ENCODE results near the gene GNA14. TPM values are rescaled to one million over a fixed set of nuclear protein-coding genes. Genes with fewer than 3 reads are reported as not detected.

The GNA14 gene
- polyA plus RNA-seq, 1 donor from 2014 or later, result 0.40 TPM

GRCh38 chr9:77562019-77562748, 85.9 kb downstream of the GNA14 start (continued):
- TF ChIP-seq REST (IDR thresholded peaks at IDR 0.05; ENCODE audit: borderline replicate concordance), result no peak
- TF ChIP-seq POLR2AphosphoS5 (IDR thresholded peaks at IDR 0.05), result no peak
- TF ChIP-seq TAF1 (IDR thresholded peaks at IDR 0.05; ENCODE audit: low read depth), result no peak

GRCh38 chr9:77561331-77562018, 86.6 kb downstream of the GNA14 start:
- no peak overlapping the region for H2AFZ ChIP-seq (ENCODE audit: low read depth, low read length)
- no peaks in the 10 kb centered on the region for H3K9me3 ChIP-seq (ENCODE audit: low read length)
- H3K79me2 ChIP-seq (replicated peaks; ENCODE audit: insufficient read depth, low read length), result no peaks in the 10 kb centered on the region
- H3K27me3 ChIP-seq (ENCODE audit: insufficient read depth, low read depth, low read length), result no peaks in the 10 kb centered on the region
- H3K36me3 ChIP-seq (ENCODE audit: insufficient read depth, low read length), result no peaks in the 10 kb centered on the region
- H3K4me3 ChIP-seq (ENCODE audit: low read length), result no peak overlapping the region
- H3K27ac ChIP-seq (ENCODE audit: low read length), result no peak overlapping the region
- no peak for TF ChIP-seq REST (IDR thresholded peaks at IDR 0.05; ENCODE audit: borderline replicate concordance)
- no peak for TF ChIP-seq POLR2AphosphoS5 (IDR thresholded peaks at IDR 0.05)
- no peak for TF ChIP-seq RAD21 (conservative IDR thresholded peaks at IDR 0.05)
- no peak for TF ChIP-seq TAF1 (IDR thresholded peaks at IDR 0.05; ENCODE audit: low read depth)
- TF ChIP-seq MXI1 (conservative IDR thresholded peaks at IDR 0.05; ENCODE audit: poor library complexity, severe bottlenecking), result no peak
- no peak for TF ChIP-seq SMC3 (conservative IDR thresholded peaks at IDR 0.05; ENCODE audit: poor library complexity)
- no peak for TF ChIP-seq EZH2 (IDR thresholded peaks at IDR 0.05; ENCODE audit: borderline replicate concordance, insufficient read depth, low read length, poor library complexity, severe bottlenecking)
- no peaks in the 10 kb centered on the region for H3K9me2 ChIP-seq (ENCODE audit: insufficient read depth, low read length)
- H3K4me2 ChIP-seq (ENCODE audit: low read length), result no peak overlapping the region
- no peaks in the 10 kb centered on the region for H4K20me1 ChIP-seq (ENCODE audit: insufficient read depth)
- no peak overlapping the region for H3K9ac ChIP-seq (ENCODE audit: low read length)
- H3F3A ChIP-seq (ENCODE audit: insufficient read depth, low read length, poor library complexity, severe bottlenecking), result peaks cover 3% of the 10 kb centered on the region

- H3K9me3 ChIP-seq (ENCODE audit: low read length), result no peaks in the 10 kb centered on the region
- TF ChIP-seq EZH2 (IDR thresholded peaks at IDR 0.05; ENCODE audit: borderline replicate concordance, insufficient read depth, low read length, poor library complexity, severe bottlenecking) (no peak), MXI1 (conservative IDR thresholded peaks at IDR 0.05; ENCODE audit: poor library complexity, severe bottlenecking) (no peak), REST (IDR thresholded peaks at IDR 0.05; ENCODE audit: borderline replicate concordance) (no peak), RAD21 (conservative IDR thresholded peaks at IDR 0.05) (no peak), SMC3 (conservative IDR thresholded peaks at IDR 0.05; ENCODE audit: poor library complexity) (no peak), TAF1 (IDR thresholded peaks at IDR 0.05; ENCODE audit: low read depth) (no peak), CTCF (IDR thresholded peaks at IDR 0.05; ENCODE audit: poor library complexity, severe bottlenecking) (no peak), POLR2AphosphoS5 (IDR thresholded peaks at IDR 0.05) (no peak), EP300 (conservative IDR thresholded peaks at IDR 0.05; ENCODE audit: poor library complexity, severe bottlenecking) (no peak)
- no peaks in the 10 kb centered on the region for H4K20me1 ChIP-seq (ENCODE audit: insufficient read depth)
- H3K9ac ChIP-seq (ENCODE audit: low read length), result no peak overlapping the region
- no peaks in the 10 kb centered on the region for H3K27me3 ChIP-seq (ENCODE audit: insufficient read depth, low read depth, low read length)
- no peak overlapping the region for H3K4me3 ChIP-seq (ENCODE audit: low read length)
- H3K4me2 ChIP-seq (ENCODE audit: low read length), result no peak overlapping the region
- no peaks in the 10 kb centered on the region for H3K36me3 ChIP-seq (ENCODE audit: insufficient read depth, low read length)
- H3K9me2 ChIP-seq (ENCODE audit: insufficient read depth, low read length), result no peaks in the 10 kb centered on the region
- H3K79me2 ChIP-seq (replicated peaks; ENCODE audit: insufficient read depth, low read length), result no peaks in the 10 kb centered on the region
- no peaks in the 10 kb centered on the region for H3F3A ChIP-seq (ENCODE audit: insufficient read depth, low read length, poor library complexity, severe bottlenecking)
- H3K27ac ChIP-seq (ENCODE audit: low read length), result no peak overlapping the region
- no peak overlapping the region for H2AFZ ChIP-seq (ENCODE audit: low read depth, low read length)
These were observed 91.7 kb downstream of the GNA14 start for GRCh38 chr9:77556396-77556795.
